HG03064 (cell line): Measurements from ENCODE around the gene ERP27.

Source experiments
- ATAC-seq: cut with Tn5 transposase; IDR thresholded peaks from one replicate; pipeline ENCODE4 v1.9.1; 2021; ENCODE audit warnings: low read depth; ENCODE audit not compliant: unreplicated experiment

Gene ERP27

GRCh38 chr12:14879222-14879933, 59.0 kb downstream of the ERP27 start:
- ATAC-seq: no peak

- no peak for ATAC-seq
Measured at GRCh38 chr12:14878488-14878887, 59.8 kb downstream of the ERP27 start.

- no peak for ATAC-seq
Measured at GRCh38 chr12:14876833-14877232, 61.5 kb downstream of the ERP27 start.

GRCh38 chr12:14874882-14875281, 63.5 kb downstream of the ERP27 start:
- no peak for ATAC-seq

GRCh38 chr12:14873440-14874185, 64.7 kb downstream of the ERP27 start:
- no peak for ATAC-seq

GRCh38 chr12:14871886-14872285, 66.5 kb downstream of the ERP27 start:
- ATAC-seq: no peak

- no peak for ATAC-seq
Measured at GRCh38 chr12:14871247-14871646, 67.1 kb downstream of the ERP27 start.

- no peak for ATAC-seq
Measured at GRCh38 chr12:14868916-14869506, 69.3 kb downstream of the ERP27 start.
